COLO668 (cell line): ENCODE measurements around the gene FSTL4.

ENCODE experiments used
- DNase-seq: peaks from one replicate; lab custom pipeline; 2025; ENCODE audit not compliant: unreplicated experiment; lab: John Stamatoyannopoulos, UW

FSTL4 gene

GRCh38 chr5:133371371-133372155 is 240.8 kb downstream of the FSTL4 start:
- DNase-seq = no peak

- DNase-seq = no peak
These were observed 241.4 kb downstream of the FSTL4 start for GRCh38 chr5:133370904-133371303.

GRCh38 chr5:133370036-133370831 is 242.1 kb downstream of the FSTL4 start:
- no peak for DNase-seq

GRCh38 chr5:133368916-133369783 is 243.2 kb downstream of the FSTL4 start:
- no peak for DNase-seq

- DNase-seq = no peak
These were observed 244.4 kb downstream of the FSTL4 start for GRCh38 chr5:133367984-133368383.

- no peak for DNase-seq
These were observed 245.1 kb downstream of the FSTL4 start for GRCh38 chr5:133367071-133367786.

- DNase-seq = no peak
These were observed 245.9 kb downstream of the FSTL4 start for GRCh38 chr5:133366438-133366837.

- DNase-seq = no peak
These were observed 246.6 kb downstream of the FSTL4 start for GRCh38 chr5:133365738-133366137.

GRCh38 chr5:133364936-133365707 is 247.2 kb downstream of the FSTL4 start:
- no peak for DNase-seq

- DNase-seq = no peak
These were observed 248.3 kb downstream of the FSTL4 start for GRCh38 chr5:133363807-133364587.

GRCh38 chr5:133362438-133362837 is 249.9 kb downstream of the FSTL4 start:
- no peak for DNase-seq

GRCh38 chr5:133361922-133362321 is 250.4 kb downstream of the FSTL4 start:
- DNase-seq = no peak

GRCh38 chr5:133360693-133361472 is 251.5 kb downstream of the FSTL4 start:
- DNase-seq = no peak

- no peak for DNase-seq
These were observed 252.5 kb downstream of the FSTL4 start for GRCh38 chr5:133359861-133360260.

- no peak for DNase-seq
These were observed 254.1 kb downstream of the FSTL4 start for GRCh38 chr5:133358271-133358670.

GRCh38 chr5:133357758-133358157 is 254.6 kb downstream of the FSTL4 start:
- DNase-seq = no peak

- no peak for DNase-seq
These were observed 255.3 kb downstream of the FSTL4 start for GRCh38 chr5:133356984-133357421.

GRCh38 chr5:133356396-133356983 is 255.9 kb downstream of the FSTL4 start:
- no peak for DNase-seq
